Adrenal gland (tissue), 12 donors: Measurements from ENCODE around the gene COX19. TPM values are rescaled to one million over a fixed set of nuclear protein-coding genes. Genes with fewer than 3 reads are reported as not detected.

ENCODE experiments used
- DNase-seq, 7 donors: peaks; one replicate each; pipeline ENCODE4 v3.0.0-alpha.2; 2019 to 2020
- H3K27ac ChIP-seq, 5 donors: fragments of 200-600 bp; sonication (generic) in 4 of 5; 1 replicate in 3 of 5; 2 replicates in 2 of 5; pipeline versions ENCODE4 v1.5.1 to v1.8.0; 2016 to 2020; ENCODE audit warnings: mild to moderate bottlenecking in 1 of 5
- H3K27me3 ChIP-seq: fragments of 200-600 bp; 2 replicates; pipeline ENCODE4 v1.8.0; 2021
- H3K36me3 ChIP-seq, 2 donors: fragments of 200-600 bp; replicated peaks in 1 of 2; 1 replicate in 1 of 2; 2 replicates in 1 of 2; pipeline versions ENCODE4 v1.5.1 to v1.8.0; 2018 to 2022
- H3K4me1 ChIP-seq, 2 donors: fragments of 200-600 bp; replicated peaks in 1 of 2; 1 replicate in 1 of 2; 2 replicates in 1 of 2; pipeline versions ENCODE4 v1.5.1 to v1.8.0; 2018 to 2021
- H3K4me3 ChIP-seq, 4 donors: fragments of 200-600 bp; sonication (generic) in 3 of 4; one replicate each; pipeline ENCODE4 v1.5.1; 2016 to 2018
- H3K9me3 ChIP-seq, 3 donors: fragments of 200-600 bp; sonication (generic) in 1 of 3; replicated peaks in 1 of 3; 1 replicate in 2 of 3; 2 replicates in 1 of 3; pipeline versions ENCODE4 v1.5.1 to v1.8.0; 2016 to 2021
- POLR2A ChIP-seq, 2 donors: fragments of 450-650 bp; IDR thresholded peaks; one replicate each; pipeline ENCODE4 v1.6.1; 2017; ENCODE audit warnings: antibody characterized with exemption in 2 of 2, mild to moderate bottlenecking in 2 of 2, moderate library complexity in 1 of 2
- WGBS, 4 donors: extraction: QIAGEN DNeasy Blood & Tissue Kit in 2 of 4; methylation state at CpG; one replicate each; pipeline versions ENCODE4 v1.1.5 to v1.1.7; 2013 to 2017; 5-methylcytosine and 5-hydroxymethylcytosine counted together
- intact Hi-C, 2 donors: fragments of 100-400 bp; cut with DNase I; formaldehyde crosslinking; loops; one replicate each; pipeline versions ENCODE4 v1.14.1 to v1.15.0; 2022 to 2023
- polyA plus RNA-seq, 3 donors: library from polyadenylated mRNA; stranded (reverse); fragments of 200-250 nt in 2 of 3; fragments of 350-450 nt in 1 of 3; fragmentation: Illumina TruSeq in 1 of 3; extraction: RNeasy Lipid Tissue Mini Kit (QIAGEN cat#74804) in 1 of 3; gene quantifications; one replicate each; pipeline ENCODE4 v1.2.3, GENCODE V29; 2013 to 2014
- total RNA-seq, 9 donors: library from RNA; depleted of rRNA in 4 of 9; stranded (reverse); fragments of >200 nt in 4 of 9; fragments of 120-200 nt in 1 of 9; fragmentation: NEBNext Ultra II Directional in 1 of 9; extraction: Animal tissue kit (Norgen Biotek cat#: 25700) in 1 of 9; gene quantifications; one replicate each; pipeline versions ENCODE4 v1.1.0 to v1.2.4, GENCODE V29; 2013 to 2023
- TF ChIP-seq, protein P1 (sequence below), 6 experiments: fragments of 450-650 bp in 4 of 6; fragments of 200-600 bp in 2 of 6; sonication (generic) in 1 of 6; IDR thresholded peaks; 1 replicate in 5 of 6; 2 replicates in 1 of 6; pipeline versions ENCODE4 v1.5.1 to v1.8.0; 2016 to 2021; ENCODE audit warnings: antibody characterized with exemption in 6 of 6, mild to moderate bottlenecking in 2 of 6, moderate library complexity in 1 of 6
- donor health status: healthy with polysubstance abuse.
- donor health status: Bipolar disorder and iron deficiency.
- donor health status: DM: yes; HTN: yes; CAD: no.
- donor health status: DM: no; HTN: no; CAD: no.
- donor health status: DM: no; HTN: no; CAD: no.
- donor health status: DM: yes; HTN: yes; CAD: no.

The COX19 gene
- total and polyA plus RNA-seq, 12 donors = 9.1 to 32.4 (median 18.9) TPM

DNA sequence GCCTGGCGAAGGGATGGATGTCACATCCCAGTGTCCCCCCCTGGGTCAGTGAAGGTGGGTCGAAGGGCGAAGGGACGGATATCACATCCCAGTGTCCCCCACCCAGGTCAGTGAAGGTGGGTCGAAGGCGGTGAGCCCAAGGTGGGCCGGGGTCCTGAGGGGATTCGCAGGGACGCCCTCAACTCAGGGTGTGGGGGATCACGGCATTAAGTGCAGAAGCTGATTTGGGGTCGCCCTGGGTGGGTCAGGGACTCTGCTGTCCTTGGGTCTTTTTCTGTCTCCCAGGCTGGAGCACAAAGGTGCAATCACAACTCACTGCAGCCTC lies 42.7 kb downstream of the COX19 start:
- 82 to 95% (median 93%) methylated on average over 9 to 11 of the region's 11 CpGs for WGBS, 4 donors
- H3K27ac ChIP-seq = no peak overlapping the region

DNA sequence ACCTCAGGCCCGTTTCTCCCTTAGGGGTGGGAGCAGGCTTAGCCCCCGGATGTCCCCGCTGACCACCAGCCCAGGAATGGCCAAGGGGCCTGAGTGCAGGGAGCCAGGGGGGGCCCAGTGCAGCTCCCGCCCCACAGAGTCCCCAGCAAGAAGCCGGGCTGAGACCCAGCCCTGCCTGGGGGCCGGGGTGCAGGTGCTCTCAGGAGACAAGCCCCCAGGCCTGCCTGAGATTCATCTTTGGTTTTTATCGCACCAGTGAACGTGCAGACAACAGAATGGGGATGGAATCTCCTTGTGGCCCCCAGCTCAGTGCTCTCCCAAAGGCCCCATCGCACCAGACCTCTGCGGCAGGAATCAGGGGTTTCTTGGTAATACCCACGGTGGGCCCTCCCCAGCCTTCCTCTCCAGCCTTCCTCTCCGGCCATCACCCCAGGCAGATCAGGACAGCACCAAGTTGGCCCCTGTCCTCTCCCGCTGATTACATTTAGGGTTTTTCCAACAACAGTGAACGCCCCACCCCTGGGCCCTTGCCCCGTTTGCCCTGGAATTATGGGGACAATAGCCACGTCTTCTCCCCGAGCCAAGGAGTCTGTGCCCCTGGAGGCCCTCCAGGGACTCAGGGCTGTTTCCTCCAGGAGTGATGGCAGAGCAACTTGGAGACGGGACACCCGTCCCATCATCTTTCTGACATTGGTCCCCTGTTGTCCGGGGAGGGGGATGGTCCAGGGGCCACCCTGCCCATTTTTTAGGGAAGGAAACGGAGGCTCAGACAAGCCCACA lies 43.3 kb downstream of the COX19 start:
- Histone ChIP-seq H3K4me1 (no peaks in the 10 kb centered on the region), H3K36me3 (no peaks in the 10 kb centered on the region), H3K4me3 (no peak overlapping the region), H3K9me3 (no peaks in the 10 kb centered on the region), H3K27ac (no peak overlapping the region), H3K27me3 (no peaks in the 10 kb centered on the region)
- WGBS, 4 donors = 88 to 91% (median 91%) methylated on average over 15 to 21 of the region's 21 CpGs
- no peak for DNase-seq
- no peak for TF ChIP-seq POLR2A (IDR thresholded peaks at IDR 0.05)
- TF ChIP-seq, protein P1, sequence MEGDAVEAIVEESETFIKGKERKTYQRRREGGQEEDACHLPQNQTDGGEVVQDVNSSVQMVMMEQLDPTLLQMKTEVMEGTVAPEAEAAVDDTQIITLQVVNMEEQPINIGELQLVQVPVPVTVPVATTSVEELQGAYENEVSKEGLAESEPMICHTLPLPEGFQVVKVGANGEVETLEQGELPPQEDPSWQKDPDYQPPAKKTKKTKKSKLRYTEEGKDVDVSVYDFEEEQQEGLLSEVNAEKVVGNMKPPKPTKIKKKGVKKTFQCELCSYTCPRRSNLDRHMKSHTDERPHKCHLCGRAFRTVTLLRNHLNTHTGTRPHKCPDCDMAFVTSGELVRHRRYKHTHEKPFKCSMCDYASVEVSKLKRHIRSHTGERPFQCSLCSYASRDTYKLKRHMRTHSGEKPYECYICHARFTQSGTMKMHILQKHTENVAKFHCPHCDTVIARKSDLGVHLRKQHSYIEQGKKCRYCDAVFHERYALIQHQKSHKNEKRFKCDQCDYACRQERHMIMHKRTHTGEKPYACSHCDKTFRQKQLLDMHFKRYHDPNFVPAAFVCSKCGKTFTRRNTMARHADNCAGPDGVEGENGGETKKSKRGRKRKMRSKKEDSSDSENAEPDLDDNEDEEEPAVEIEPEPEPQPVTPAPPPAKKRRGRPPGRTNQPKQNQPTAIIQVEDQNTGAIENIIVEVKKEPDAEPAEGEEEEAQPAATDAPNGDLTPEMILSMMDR (IDR thresholded peaks at IDR 0.05) = no peak
- intact Hi-C loops = loop anchor here in 1 of 2 donors (5.0 kb wide), 1 partner anchor 610 kb away; no protein-coding TSS in a partner anchor

More for the DNA sequence above, 42.7 kb downstream of the COX19 start:
- Histone ChIP-seq H3K27me3 (no peaks in the 10 kb centered on the region), H3K36me3 (no peaks in the 10 kb centered on the region), H3K9me3 (no peaks in the 10 kb centered on the region), H3K4me1 (no peaks in the 10 kb centered on the region), H3K4me3 (no peak overlapping the region)
- no peak for TF ChIP-seq POLR2A (IDR thresholded peaks at IDR 0.05)
- TF ChIP-seq, protein P1 (IDR thresholded peaks at IDR 0.05) = no peak
- no peak for DNase-seq
- intact Hi-C loops = loop anchor here in 1 of 2 donors (5.0 kb wide), 1 partner anchor 610 kb away; no protein-coding TSS in a partner anchor

DNA sequence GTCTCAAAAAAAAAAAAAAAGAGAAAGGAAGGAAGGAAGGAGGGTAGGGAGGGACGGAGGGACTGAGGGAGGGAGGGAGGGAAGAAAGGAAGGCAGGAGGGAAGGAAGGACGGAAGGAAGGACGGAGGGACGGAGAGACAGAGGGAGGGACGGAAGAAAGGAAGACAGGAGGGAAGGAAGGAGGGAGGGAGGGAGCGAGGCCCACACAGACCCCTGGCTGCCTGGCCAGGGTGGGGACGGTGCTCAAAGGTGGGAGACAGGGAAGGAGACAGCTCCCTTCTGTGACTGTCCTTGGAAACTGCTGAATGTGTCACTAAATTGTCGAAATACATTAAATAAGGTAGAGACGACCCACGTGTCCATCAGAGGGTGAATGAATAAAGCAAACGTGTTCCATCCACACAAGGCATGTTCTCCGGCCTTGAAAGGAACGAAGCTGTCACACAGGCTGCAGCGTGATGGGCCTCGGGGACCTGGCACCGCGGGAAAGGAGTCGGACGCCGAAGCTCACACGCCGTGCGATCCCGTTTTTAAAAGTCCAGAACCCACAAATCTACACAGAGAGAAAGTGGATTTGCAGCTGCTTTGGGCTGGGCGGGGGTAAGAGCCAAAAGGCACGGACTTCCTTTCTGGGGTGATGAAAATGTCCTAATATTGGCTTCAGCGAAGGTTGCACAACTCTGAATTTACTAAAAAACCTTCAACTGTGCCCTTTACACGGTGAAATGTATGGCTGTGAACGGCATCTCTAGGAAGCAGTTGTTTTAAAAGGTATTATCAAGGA lies 44.2 kb downstream of the COX19 start:
- intact Hi-C loops = loop anchor here in 1 of 2 donors (5.0 kb wide), 1 partner anchor 609 kb away; no protein-coding TSS in a partner anchor
- Histone ChIP-seq H3K4me3 (no peak overlapping the region), H3K27me3 (no peaks in the 10 kb centered on the region), H3K4me1 (no peaks in the 10 kb centered on the region), H3K9me3 (no peaks in the 10 kb centered on the region), H3K27ac (no peak overlapping the region), H3K36me3 (no peaks in the 10 kb centered on the region)
- DNase-seq = no peak
- WGBS, 4 donors = 60 to 72% (median 70%) methylated on average over 29 of the region's 29 CpGs
- TF ChIP-seq, protein P1 (IDR thresholded peaks at IDR 0.05) = no peak
- TF ChIP-seq POLR2A (IDR thresholded peaks at IDR 0.05) = no peak

DNA sequence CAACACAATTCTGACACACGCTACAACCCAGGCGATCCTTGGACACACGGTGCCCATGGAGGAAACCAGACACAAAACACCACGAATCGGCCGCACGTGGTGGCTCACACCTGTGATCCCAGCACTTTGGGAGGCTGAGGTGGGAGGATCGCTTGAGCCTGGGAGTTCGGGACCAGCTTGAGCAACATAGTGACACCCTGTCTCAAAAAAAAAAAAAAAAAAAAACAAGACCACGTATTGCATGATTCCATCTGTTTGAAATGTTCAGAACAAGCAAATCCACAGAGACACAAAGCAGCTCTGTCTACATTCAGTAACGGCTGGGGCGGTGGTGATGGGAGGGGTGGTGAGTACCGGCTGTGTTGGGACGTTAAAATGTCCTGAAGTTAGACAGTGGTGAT lies 46.0 kb downstream of the COX19 start:
- TF ChIP-seq POLR2A (IDR thresholded peaks at IDR 0.05) = no peak
- TF ChIP-seq, protein P1 (IDR thresholded peaks at IDR 0.05) = no peak
- Histone ChIP-seq H3K4me3 (no peak overlapping the region), H3K4me1 (no peaks in the 10 kb centered on the region), H3K27ac (no peak overlapping the region), H3K9me3 (no peaks in the 10 kb centered on the region), H3K36me3 (no peaks in the 10 kb centered on the region), H3K27me3 (no peaks in the 10 kb centered on the region)
- intact Hi-C loops = no loop called here
- 85 to 92% (median 88%) methylated on average over 14 of the region's 14 CpGs for WGBS, 4 donors
- peak in 1 of 7 donors; percentile 13 for DNase-seq
